WTC11 (cell line): ENCODE results near the gene S100PBP. TPM values are rescaled to one million over a fixed set of nuclear protein-coding genes. Genes with fewer than 3 reads are reported as not detected.

Experiments used
- ATAC-seq: fragments of 200-7000 bp; cut with Tn5 transposase; 2 replicates; pipeline ENCODE4 v1.10.0; 2021; ENCODE audit warnings: mild to moderate bottlenecking, moderate library complexity
- CTCF ChIA-PET: fragments of 300-600 bp; sonication (Branson Sonifier 250); formaldehyde crosslinking; loops from one replicate; lab custom pipeline; 2021; ENCODE audit warnings: antibody characterized with exemption; lab: Charles Lee
- POLR2A ChIA-PET: fragments of 350-600 bp; sonication (Branson Sonifier 250); formaldehyde crosslinking; loops from one replicate; lab custom pipeline; 2021; ENCODE audit warnings: antibody characterized with exemption; lab: Charles Lee
- DNase-seq: peaks from one replicate; pipeline ENCODE4 v3.0.0; 2021; ENCODE audit warnings: low spot score
- H3K27ac Mint-ChIP-seq: 2 replicates; pipeline ENCODE4 v1.8.0; 2021; ENCODE audit warnings: mixed read lengths
- H3K27me3 Mint-ChIP-seq: 2 replicates; pipeline ENCODE4 v1.8.0; 2021; ENCODE audit warnings: low read depth, mild to moderate bottlenecking, moderate library complexity, mixed read lengths
- H3K36me3 Mint-ChIP-seq: 2 replicates; pipeline ENCODE4 v1.8.0; 2021; ENCODE audit warnings: mixed read lengths
- H3K4me1 Mint-ChIP-seq: 2 replicates; pipeline ENCODE4 v1.8.0; 2022; ENCODE audit warnings: mixed read lengths
- H3K4me3 Mint-ChIP-seq: 2 replicates; pipeline ENCODE4 v1.8.0; 2021; ENCODE audit warnings: mild to moderate bottlenecking, moderate library complexity, mixed read lengths
- H3K9me3 Mint-ChIP-seq: 2 replicates; pipeline ENCODE4 v1.8.0; 2021; ENCODE audit warnings: mixed read lengths
- CBFB ChIP-seq: sonication (generic); formaldehyde crosslinking; IDR thresholded peaks from 2 replicates; pipeline ENCODE4 v1.8.1; 2022; ENCODE audit warnings: mild to moderate bottlenecking, low read depth, missing genetic modification reagents
- FOXK1 ChIP-seq: sonication (generic); formaldehyde crosslinking; IDR thresholded peaks from 2 replicates; pipeline ENCODE4 v1.8.0; 2022; ENCODE audit warnings: mild to moderate bottlenecking, moderate library complexity, missing genetic modification reagents
- IRF1 ChIP-seq: sonication (generic); formaldehyde crosslinking; IDR thresholded peaks from 2 replicates; pipeline ENCODE4 v1.8.0; 2023; ENCODE audit warnings: missing genetic modification reagents
- IRF2 ChIP-seq: sonication (generic); formaldehyde crosslinking; IDR thresholded peaks from 2 replicates; pipeline ENCODE4 v1.8.0; 2022; ENCODE audit warnings: low read depth, missing genetic modification reagents, borderline replicate concordance
- JUN ChIP-seq: sonication (generic); formaldehyde crosslinking; IDR thresholded peaks from 2 replicates; pipeline ENCODE4 v1.8.0; 2023; ENCODE audit warnings: mild to moderate bottlenecking, missing genetic modification reagents
- KAT7 ChIP-seq: sonication (generic); formaldehyde crosslinking; IDR thresholded peaks from 2 replicates; pipeline ENCODE4 v1.8.1; 2023; ENCODE audit warnings: missing genetic modification reagents, mild to moderate bottlenecking, borderline replicate concordance
- MXD4 ChIP-seq: fragments of 250-450 bp; sonication (Bioruptor Pico); IDR thresholded peaks from 2 replicates; pipeline ENCODE4 v1.8.0; 2021; ENCODE audit warnings: mild to moderate bottlenecking, moderate library complexity, borderline replicate concordance
- NR1H2 ChIP-seq: sonication (generic); formaldehyde crosslinking; IDR thresholded peaks from 2 replicates; pipeline ENCODE4 v1.9.0; 2021; ENCODE audit warnings: mild to moderate bottlenecking, moderate library complexity, missing genetic modification reagents
- RELA ChIP-seq: sonication (generic); formaldehyde crosslinking; IDR thresholded peaks from 2 replicates; pipeline ENCODE4 v1.8.1; 2022; ENCODE audit warnings: missing genetic modification reagents, mild to moderate bottlenecking, borderline replicate concordance
- RORB ChIP-seq: fragments of 250-450 bp; sonication (Bioruptor Pico); IDR thresholded peaks from 2 replicates; pipeline ENCODE4 v1.9.0; 2021; ENCODE audit warnings: mild to moderate bottlenecking
- SP1 ChIP-seq: sonication (generic); formaldehyde crosslinking; conservative IDR thresholded peaks from 2 replicates; pipeline ENCODE4 v1.8.1; 2022; ENCODE audit warnings: missing genetic modification reagents
- ZBTB21 ChIP-seq: sonication (generic); formaldehyde crosslinking; IDR thresholded peaks from 2 replicates; pipeline ENCODE4 v1.8.1; 2023; ENCODE audit warnings: mild to moderate bottlenecking, missing genetic modification reagents, borderline replicate concordance
- ZMAT4 ChIP-seq: fragments of 250-450 bp; sonication (Bioruptor Pico); IDR thresholded peaks from 2 replicates; pipeline ENCODE4 v1.9.0; 2021; ENCODE audit warnings: mild to moderate bottlenecking
- ZNF219 ChIP-seq: sonication (generic); formaldehyde crosslinking; IDR thresholded peaks from 2 replicates; pipeline ENCODE4 v1.8.0; 2023; ENCODE audit warnings: missing genetic modification reagents, mild to moderate bottlenecking, borderline replicate concordance
- ZNF416 ChIP-seq: fragments of 250-450 bp; sonication (Bioruptor Pico); IDR thresholded peaks from 2 replicates; pipeline ENCODE4 v1.9.0; 2021; ENCODE audit warnings: mild to moderate bottlenecking, inconsistent platforms
- ZNF423 ChIP-seq: fragments of 250-450 bp; sonication (Bioruptor Pico); IDR thresholded peaks from 2 replicates; pipeline ENCODE4 v2.1.2; 2022; ENCODE audit warnings: mild to moderate bottlenecking, moderate library complexity
- ZNF671 ChIP-seq: fragments of 250-450 bp; sonication (Bioruptor Pico); IDR thresholded peaks from 2 replicates; pipeline ENCODE4 v1.8.0; 2021; ENCODE audit warnings: mild to moderate bottlenecking
- total RNA-seq: library from RNA; stranded (reverse); gene quantifications from 3 replicates; pipeline ENCODE4 v1.2.3, GENCODE V29; 2021
- TF ChIP-seq, protein P1 (sequence below): sonication (generic); formaldehyde crosslinking; IDR thresholded peaks from 2 replicates; pipeline ENCODE4 v1.8.1; 2023; ENCODE audit warnings: mild to moderate bottlenecking, missing genetic modification reagents
- TF ChIP-seq, protein P2 (sequence below): fragments of 250-450 bp; sonication (Bioruptor Pico); IDR thresholded peaks from 2 replicates; pipeline ENCODE4 v2.1.2; 2022; ENCODE audit warnings: mild to moderate bottlenecking, moderate library complexity
- TF ChIP-seq, protein P3 (sequence below): sonication (generic); formaldehyde crosslinking; conservative IDR thresholded peaks from 2 replicates; pipeline ENCODE4 v1.8.1; 2022; ENCODE audit warnings: mild to moderate bottlenecking, missing genetic modification reagents
- TF ChIP-seq, protein P4 (sequence below): sonication (generic); formaldehyde crosslinking; IDR thresholded peaks from 2 replicates; pipeline ENCODE4 v1.8.1; 2022; ENCODE audit warnings: missing genetic modification reagents, borderline replicate concordance
- TF ChIP-seq, protein P5 (sequence below): sonication (generic); formaldehyde crosslinking; IDR thresholded peaks from 2 replicates; pipeline ENCODE4 v1.8.0; 2022; ENCODE audit warnings: mild to moderate bottlenecking, missing genetic modification reagents
- TF ChIP-seq, protein P6 (sequence below): sonication (generic); formaldehyde crosslinking; IDR thresholded peaks from 2 replicates; pipeline ENCODE4 v1.8.1; 2022; ENCODE audit warnings: low read depth, missing genetic modification reagents, borderline replicate concordance
- TF ChIP-seq, protein P7 (sequence below): sonication (generic); formaldehyde crosslinking; IDR thresholded peaks from 2 replicates; pipeline ENCODE4 v1.8.1; 2023; ENCODE audit warnings: mild to moderate bottlenecking, missing genetic modification reagents

S100PBP gene
- total RNA-seq, 1 experiment from 2014 or later, result 62.9 TPM

DNA sequence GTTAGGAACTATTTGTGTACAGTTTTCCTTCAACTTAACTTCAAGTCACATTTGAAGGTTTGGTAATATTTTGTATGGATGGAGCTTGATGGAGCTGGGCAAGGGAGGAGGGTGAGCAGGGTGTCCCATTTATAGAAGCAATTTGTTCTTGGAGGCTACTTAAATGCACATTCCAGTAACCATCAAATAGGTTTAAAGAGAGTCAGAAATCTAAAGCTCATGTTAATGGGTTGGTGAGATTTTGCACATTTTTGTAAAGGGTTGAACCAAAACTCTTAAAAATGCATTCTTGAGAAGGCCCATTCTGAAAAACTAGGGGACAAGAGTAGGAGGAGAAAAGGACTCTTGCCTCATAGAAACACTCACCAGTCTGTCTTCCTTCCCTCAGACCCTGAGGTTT, 43.1 kb downstream of the S100PBP start:
- Mint-ChIP-seq H3K27me3 (no peaks in the 10 kb centered on the region), H3K4me3 (no peak overlapping the region), H3K36me3 (peaks cover 15% of the 10 kb centered on the region), H3K4me1 (no peaks in the 10 kb centered on the region; the same call in 1 of the 2 replicates), H3K9me3 (no peaks in the 10 kb centered on the region), H3K27ac (peak overlapping the region; percentile 32; the same call in 1 of the 2 replicates)
- POLR2A ChIA-PET, result no interaction called here
- CTCF ChIA-PET, result no interaction called here
- no peak for ATAC-seq
- no peak for DNase-seq
- no peak for TF ChIP-seq JUN
- no peak for TF ChIP-seq CBFB (CRISPR knock-in tag)
- no peak for TF ChIP-seq SP1
- no peak for TF ChIP-seq KAT7
- no peak for TF ChIP-seq IRF2 (CRISPR knock-in tag)
- TF ChIP-seq, protein P1, sequence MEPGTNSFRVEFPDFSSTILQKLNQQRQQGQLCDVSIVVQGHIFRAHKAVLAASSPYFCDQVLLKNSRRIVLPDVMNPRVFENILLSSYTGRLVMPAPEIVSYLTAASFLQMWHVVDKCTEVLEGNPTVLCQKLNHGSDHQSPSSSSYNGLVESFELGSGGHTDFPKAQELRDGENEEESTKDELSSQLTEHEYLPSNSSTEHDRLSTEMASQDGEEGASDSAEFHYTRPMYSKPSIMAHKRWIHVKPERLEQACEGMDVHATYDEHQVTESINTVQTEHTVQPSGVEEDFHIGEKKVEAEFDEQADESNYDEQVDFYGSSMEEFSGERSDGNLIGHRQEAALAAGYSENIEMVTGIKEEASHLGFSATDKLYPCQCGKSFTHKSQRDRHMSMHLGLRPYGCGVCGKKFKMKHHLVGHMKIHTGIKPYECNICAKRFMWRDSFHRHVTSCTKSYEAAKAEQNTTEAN, result no peak
- no peak for TF ChIP-seq ZNF416 (CRISPR knock-in tag)
- no peak for TF ChIP-seq ZMAT4 (CRISPR knock-in tag)
- no peak for TF ChIP-seq RORB (CRISPR knock-in tag)
- TF ChIP-seq, protein P2, sequence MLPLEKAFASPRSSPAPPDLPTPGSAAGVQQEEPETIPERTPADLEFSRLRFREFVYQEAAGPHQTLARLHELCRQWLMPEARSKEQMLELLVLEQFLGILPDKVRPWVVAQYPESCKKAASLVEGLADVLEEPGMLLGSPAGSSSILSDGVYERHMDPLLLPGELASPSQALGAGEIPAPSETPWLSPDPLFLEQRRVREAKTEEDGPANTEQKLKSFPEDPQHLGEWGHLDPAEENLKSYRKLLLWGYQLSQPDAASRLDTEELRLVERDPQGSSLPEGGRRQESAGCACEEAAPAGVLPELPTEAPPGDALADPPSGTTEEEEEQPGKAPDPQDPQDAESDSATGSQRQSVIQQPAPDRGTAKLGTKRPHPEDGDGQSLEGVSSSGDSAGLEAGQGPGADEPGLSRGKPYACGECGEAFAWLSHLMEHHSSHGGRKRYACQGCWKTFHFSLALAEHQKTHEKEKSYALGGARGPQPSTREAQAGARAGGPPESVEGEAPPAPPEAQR (CRISPR knock-in tag), result no peak
- TF ChIP-seq ZBTB21 (CRISPR knock-in tag), result no peak
- TF ChIP-seq MXD4 (CRISPR knock-in tag), result no peak
- TF ChIP-seq, protein P3, sequence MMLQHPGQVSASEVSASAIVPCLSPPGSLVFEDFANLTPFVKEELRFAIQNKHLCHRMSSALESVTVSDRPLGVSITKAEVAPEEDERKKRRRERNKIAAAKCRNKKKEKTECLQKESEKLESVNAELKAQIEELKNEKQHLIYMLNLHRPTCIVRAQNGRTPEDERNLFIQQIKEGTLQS, result no peak
- no peak for TF ChIP-seq NR1H2 (CRISPR knock-in tag)
- TF ChIP-seq ZNF219 (CRISPR knock-in tag), result no peak

DNA sequence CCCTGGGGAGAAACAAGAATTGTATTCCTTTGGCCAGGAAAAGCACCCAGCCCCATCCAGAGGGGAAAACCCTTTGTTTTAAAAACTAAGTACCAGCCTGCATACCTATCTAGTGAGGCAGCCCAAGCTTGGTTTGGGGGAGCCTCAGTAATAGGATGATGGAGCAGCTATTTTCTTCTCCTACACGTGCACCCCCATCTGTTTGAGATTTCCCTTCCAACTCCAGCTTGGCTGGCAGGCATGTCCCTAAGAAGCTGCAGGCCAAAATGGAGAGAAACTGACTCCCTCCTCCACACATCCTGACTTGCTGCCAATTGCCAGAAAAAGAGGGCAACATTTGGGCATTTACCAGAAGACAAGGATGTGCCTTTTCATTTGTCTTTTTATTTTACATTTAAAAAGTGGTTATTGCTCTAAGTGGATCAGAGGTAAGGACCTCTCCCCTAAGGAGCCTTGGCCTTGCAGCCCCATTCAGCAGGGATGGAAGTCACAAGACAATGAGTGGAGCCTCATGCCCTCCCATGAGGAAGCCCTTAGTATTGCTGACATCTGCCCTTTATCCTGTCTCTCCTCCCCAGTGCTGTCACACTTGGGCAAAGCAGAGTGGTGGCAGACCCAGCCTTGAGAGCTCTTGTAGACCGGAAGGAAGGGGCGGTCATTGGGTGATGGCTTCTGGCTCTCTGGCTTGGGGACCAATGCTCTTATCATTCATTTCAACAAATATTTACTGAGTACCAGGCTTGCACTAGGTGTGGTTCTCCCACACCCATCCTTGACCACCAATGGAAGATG, 44.6 kb downstream of the S100PBP start:
- DNase-seq, result no peak
- Mint-ChIP-seq H3K9me3 (no peaks in the 10 kb centered on the region), H3K27me3 (peaks cover 3% of the 10 kb centered on the region; the same call in 1 of the 2 replicates), H3K36me3 (peaks cover 9% of the 10 kb centered on the region), H3K27ac (no peak overlapping the region), H3K4me3 (no peak overlapping the region), H3K4me1 (no peaks in the 10 kb centered on the region; the same call in 1 of the 2 replicates)
- CTCF ChIA-PET, result interaction anchor here (0.6 to 2.8 kb wide), 4 partner anchors 9 to 150 kb away, joined by 3 to 14 read pairs (median 5); partner anchors contain the start of gene HPCA
- POLR2A ChIA-PET, result no interaction called here
- no peak for ATAC-seq
- TF ChIP-seq, protein P4, sequence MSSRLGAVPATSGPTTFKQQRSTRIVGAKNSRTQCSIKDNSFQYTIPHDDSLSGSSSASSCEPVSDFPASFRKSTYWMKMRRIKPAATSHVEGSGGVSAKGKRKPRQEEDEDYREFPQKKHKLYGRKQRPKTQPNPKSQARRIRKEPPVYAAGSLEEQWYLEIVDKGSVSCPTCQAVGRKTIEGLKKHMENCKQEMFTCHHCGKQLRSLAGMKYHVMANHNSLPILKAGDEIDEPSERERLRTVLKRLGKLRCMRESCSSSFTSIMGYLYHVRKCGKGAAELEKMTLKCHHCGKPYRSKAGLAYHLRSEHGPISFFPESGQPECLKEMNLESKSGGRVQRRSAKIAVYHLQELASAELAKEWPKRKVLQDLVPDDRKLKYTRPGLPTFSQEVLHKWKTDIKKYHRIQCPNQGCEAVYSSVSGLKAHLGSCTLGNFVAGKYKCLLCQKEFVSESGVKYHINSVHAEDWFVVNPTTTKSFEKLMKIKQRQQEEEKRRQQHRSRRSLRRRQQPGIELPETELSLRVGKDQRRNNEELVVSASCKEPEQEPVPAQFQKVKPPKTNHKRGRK (CRISPR knock-in tag), result no peak
- no peak for TF ChIP-seq RELA (CRISPR knock-in tag)
- TF ChIP-seq ZNF671 (CRISPR knock-in tag), result no peak
- TF ChIP-seq ZNF423 (CRISPR knock-in tag), result no peak
- no peak for TF ChIP-seq IRF1 (CRISPR knock-in tag)
- TF ChIP-seq, protein P5, sequence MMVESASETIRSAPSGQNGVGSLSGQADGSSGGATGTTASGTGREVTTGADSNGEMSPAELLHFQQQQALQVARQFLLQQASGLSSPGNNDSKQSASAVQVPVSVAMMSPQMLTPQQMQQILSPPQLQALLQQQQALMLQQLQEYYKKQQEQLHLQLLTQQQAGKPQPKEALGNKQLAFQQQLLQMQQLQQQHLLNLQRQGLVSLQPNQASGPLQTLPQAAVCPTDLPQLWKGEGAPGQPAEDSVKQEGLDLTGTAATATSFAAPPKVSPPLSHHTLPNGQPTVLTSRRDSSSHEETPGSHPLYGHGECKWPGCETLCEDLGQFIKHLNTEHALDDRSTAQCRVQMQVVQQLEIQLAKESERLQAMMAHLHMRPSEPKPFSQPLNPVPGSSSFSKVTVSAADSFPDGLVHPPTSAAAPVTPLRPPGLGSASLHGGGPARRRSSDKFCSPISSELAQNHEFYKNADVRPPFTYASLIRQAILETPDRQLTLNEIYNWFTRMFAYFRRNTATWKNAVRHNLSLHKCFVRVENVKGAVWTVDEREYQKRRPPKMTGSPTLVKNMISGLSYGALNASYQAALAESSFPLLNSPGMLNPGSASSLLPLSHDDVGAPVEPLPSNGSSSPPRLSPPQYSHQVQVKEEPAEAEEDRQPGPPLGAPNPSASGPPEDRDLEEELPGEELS (CRISPR knock-in tag), result no peak
- no peak for TF ChIP-seq FOXK1
- TF ChIP-seq, protein P6, sequence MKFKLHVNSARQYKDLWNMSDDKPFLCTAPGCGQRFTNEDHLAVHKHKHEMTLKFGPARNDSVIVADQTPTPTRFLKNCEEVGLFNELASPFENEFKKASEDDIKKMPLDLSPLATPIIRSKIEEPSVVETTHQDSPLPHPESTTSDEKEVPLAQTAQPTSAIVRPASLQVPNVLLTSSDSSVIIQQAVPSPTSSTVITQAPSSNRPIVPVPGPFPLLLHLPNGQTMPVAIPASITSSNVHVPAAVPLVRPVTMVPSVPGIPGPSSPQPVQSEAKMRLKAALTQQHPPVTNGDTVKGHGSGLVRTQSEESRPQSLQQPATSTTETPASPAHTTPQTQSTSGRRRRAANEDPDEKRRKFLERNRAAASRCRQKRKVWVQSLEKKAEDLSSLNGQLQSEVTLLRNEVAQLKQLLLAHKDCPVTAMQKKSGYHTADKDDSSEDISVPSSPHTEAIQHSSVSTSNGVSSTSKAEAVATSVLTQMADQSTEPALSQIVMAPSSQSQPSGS (CRISPR knock-in tag), result no peak
- TF ChIP-seq, protein P7, sequence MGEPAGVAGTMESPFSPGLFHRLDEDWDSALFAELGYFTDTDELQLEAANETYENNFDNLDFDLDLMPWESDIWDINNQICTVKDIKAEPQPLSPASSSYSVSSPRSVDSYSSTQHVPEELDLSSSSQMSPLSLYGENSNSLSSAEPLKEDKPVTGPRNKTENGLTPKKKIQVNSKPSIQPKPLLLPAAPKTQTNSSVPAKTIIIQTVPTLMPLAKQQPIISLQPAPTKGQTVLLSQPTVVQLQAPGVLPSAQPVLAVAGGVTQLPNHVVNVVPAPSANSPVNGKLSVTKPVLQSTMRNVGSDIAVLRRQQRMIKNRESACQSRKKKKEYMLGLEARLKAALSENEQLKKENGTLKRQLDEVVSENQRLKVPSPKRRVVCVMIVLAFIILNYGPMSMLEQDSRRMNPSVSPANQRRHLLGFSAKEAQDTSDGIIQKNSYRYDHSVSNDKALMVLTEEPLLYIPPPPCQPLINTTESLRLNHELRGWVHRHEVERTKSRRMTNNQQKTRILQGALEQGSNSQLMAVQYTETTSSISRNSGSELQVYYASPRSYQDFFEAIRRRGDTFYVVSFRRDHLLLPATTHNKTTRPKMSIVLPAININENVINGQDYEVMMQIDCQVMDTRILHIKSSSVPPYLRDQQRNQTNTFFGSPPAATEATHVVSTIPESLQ (CRISPR knock-in tag), result no peak
